Endothelial cell (in vitro differentiated cells): ENCODE data around the gene ANKRD65. TPM values are rescaled to one million over a fixed set of nuclear protein-coding genes. Genes with fewer than 3 reads are reported as not detected.
"Not testable (repeated sequence)": the region's sequence is repeated elsewhere in the genome, so short reads cannot be mapped to it uniquely, and the experiment has no call there.

Experiments used
- DNase-seq: peaks from one replicate; pipeline ENCODE4 v3.0.0; 2021; ENCODE audit warnings: low spot score
- H3K27ac Mint-ChIP-seq: one replicate; pipeline ENCODE4 v1.8.0; 2021; ENCODE audit warnings: mixed read lengths, inconsistent platforms; ENCODE audit not compliant: unreplicated experiment
- H3K27me3 Mint-ChIP-seq: one replicate; pipeline ENCODE4 v1.8.0; 2021; ENCODE audit warnings: mild to moderate bottlenecking, moderate library complexity, mixed read lengths, inconsistent platforms; ENCODE audit not compliant: unreplicated experiment
- H3K36me3 Mint-ChIP-seq: one replicate; pipeline ENCODE4 v1.8.0; 2021; ENCODE audit warnings: mild to moderate bottlenecking, low read depth, mixed read lengths, inconsistent platforms; ENCODE audit not compliant: unreplicated experiment
- H3K4me1 Mint-ChIP-seq: one replicate; pipeline ENCODE4 v1.8.0; 2021; ENCODE audit warnings: mild to moderate bottlenecking, mixed read lengths, inconsistent platforms; ENCODE audit not compliant: unreplicated experiment
- H3K4me3 Mint-ChIP-seq: one replicate; pipeline ENCODE4 v1.8.0; 2021; ENCODE audit warnings: mild to moderate bottlenecking, mixed read lengths, inconsistent platforms; ENCODE audit not compliant: unreplicated experiment
- H3K9me3 Mint-ChIP-seq: one replicate; pipeline ENCODE4 v1.8.0; 2021; ENCODE audit warnings: mixed read lengths, inconsistent platforms; ENCODE audit not compliant: unreplicated experiment
- total RNA-seq: library from RNA; stranded (reverse); fragmentation: NEBNext Ultra II Directional; extraction: Animal tissue kit (Norgen Biotek cat#: 25700); gene quantifications from one replicate; pipeline ENCODE4 v1.2.1, GENCODE V29; 2021; ENCODE audit not compliant: unreplicated experiment
- TF ChIP-seq, protein P1 (sequence below): fragments of 200-600 bp; sonication (generic); IDR thresholded peaks from one replicate; pipeline ENCODE4 v1.5.0; 2021; ENCODE audit warnings: antibody characterized with exemption; ENCODE audit not compliant: unreplicated experiment

Gene ANKRD65
- total RNA-seq, 1 donor from 2014 or later = 0.31 TPM

DNA sequence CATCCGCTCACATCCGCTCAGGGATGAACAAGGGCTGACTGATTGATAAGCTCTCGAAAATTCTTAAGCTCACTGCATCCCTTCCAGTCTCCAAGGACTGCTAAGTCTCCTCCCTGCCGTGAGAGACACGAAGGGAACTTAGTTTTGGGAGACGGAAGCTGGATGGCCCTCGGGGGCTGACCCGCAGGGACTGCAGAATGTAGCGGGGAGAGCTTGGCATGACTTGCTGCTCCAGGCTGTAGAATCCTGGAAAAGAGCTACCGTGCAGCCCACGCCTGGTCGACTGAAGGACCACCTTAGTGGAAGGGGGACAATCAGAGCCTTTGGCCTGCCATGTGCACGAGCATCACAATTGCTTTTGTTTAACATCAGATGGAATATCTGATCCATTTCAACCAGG, 5.3 kb downstream of the ANKRD65 start:
- Mint-ChIP-seq H3K9me3 (no peaks in the 10 kb centered on the region), H3K4me3 (no peak overlapping the region), H3K4me1 (no peaks in the 10 kb centered on the region), H3K27me3 (peaks cover 1% of the 10 kb centered on the region), H3K27ac (no peak overlapping the region), H3K36me3 (peaks cover 3% of the 10 kb centered on the region)
- TF ChIP-seq, protein P1, sequence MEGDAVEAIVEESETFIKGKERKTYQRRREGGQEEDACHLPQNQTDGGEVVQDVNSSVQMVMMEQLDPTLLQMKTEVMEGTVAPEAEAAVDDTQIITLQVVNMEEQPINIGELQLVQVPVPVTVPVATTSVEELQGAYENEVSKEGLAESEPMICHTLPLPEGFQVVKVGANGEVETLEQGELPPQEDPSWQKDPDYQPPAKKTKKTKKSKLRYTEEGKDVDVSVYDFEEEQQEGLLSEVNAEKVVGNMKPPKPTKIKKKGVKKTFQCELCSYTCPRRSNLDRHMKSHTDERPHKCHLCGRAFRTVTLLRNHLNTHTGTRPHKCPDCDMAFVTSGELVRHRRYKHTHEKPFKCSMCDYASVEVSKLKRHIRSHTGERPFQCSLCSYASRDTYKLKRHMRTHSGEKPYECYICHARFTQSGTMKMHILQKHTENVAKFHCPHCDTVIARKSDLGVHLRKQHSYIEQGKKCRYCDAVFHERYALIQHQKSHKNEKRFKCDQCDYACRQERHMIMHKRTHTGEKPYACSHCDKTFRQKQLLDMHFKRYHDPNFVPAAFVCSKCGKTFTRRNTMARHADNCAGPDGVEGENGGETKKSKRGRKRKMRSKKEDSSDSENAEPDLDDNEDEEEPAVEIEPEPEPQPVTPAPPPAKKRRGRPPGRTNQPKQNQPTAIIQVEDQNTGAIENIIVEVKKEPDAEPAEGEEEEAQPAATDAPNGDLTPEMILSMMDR = no peak
- DNase-seq = no peak

DNA sequence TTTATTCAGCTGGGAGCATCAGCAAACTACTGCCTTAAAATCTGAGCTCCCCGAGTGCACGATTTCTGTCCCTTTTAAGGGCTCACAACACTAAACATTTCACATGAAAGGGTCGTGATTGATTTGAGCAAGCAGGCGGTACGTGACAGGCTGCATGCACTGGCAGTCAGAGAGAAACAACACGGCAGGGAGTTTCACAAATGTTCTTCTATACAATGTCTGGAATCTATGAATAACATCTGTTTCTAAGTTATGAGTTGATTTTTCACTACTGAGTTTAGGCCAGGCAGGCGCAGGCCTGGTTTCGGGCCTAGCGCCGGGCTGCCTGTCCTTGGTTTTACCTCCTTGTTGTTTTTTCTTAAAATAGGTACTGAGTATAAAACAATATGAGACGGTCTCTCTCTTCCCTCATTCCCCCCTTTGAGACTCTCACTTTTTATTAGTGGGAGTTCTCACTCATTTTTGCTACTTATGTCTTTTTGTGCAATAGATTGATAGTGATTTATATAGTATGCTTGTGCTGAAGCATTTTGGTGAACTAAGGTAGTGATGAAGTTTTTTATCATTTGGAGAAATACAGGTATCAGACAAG, 8.7 kb downstream of the ANKRD65 start:
- DNase-seq, H3K27ac Mint-ChIP-seq, H3K27me3 Mint-ChIP-seq, H3K4me3 Mint-ChIP-seq, H3K36me3 Mint-ChIP-seq, H3K4me1 Mint-ChIP-seq, H3K9me3 Mint-ChIP-seq: not testable (repeated sequence)

DNA sequence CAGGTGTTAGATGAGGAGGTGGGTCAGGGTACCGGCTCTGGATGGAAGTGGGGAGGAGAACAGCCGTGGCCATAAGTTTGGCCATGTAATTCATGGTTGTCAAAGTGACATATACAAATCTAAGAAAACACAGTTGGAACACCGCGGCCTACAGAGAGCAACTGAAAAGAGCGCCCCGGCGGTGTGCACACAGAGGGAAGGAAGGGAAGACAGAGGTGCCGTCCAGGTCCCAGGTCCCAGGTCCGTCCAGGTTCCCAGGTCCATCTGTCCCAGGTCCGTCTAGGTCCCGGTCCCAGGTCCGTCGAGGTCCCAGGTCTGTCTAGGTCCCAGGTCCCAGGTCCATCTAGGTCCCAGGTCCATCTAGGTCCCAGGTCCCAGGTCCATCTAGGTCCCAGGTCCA, 9.4 kb downstream of the ANKRD65 start:
- peaks cover 5% of the 10 kb centered on the region for H3K4me1 Mint-ChIP-seq
- no peak overlapping the region for H3K4me3 Mint-ChIP-seq
- no peaks in the 10 kb centered on the region for H3K9me3 Mint-ChIP-seq
- H3K27me3 Mint-ChIP-seq = no peaks in the 10 kb centered on the region
- TF ChIP-seq, protein P1 = no peak
- H3K36me3 Mint-ChIP-seq = peaks cover 3% of the 10 kb centered on the region
- H3K27ac Mint-ChIP-seq = no peak overlapping the region
- no peak for DNase-seq

DNA sequence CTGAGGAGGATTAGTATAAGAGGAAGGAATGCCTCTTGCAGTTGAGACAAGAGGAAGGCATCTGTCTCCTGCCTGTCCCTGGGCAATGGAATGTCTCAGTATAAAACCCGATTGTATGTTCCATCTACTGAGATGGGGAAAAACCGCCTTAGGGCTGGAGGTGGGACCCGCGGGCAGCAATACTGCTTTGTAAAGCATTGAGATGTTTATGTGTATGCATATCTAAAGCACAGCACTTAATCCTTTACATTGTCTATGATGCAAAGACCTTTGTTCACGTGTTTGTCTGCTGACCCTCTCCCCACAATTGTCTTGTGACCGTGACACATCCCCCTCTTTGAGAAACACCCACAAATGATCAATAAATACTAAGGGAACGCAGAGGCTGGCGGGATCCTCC, 10.8 kb downstream of the ANKRD65 start:
- H3K36me3 Mint-ChIP-seq, H3K4me3 Mint-ChIP-seq, H3K27me3 Mint-ChIP-seq, DNase-seq, H3K27ac Mint-ChIP-seq, H3K4me1 Mint-ChIP-seq, H3K9me3 Mint-ChIP-seq: not testable (repeated sequence)

DNA sequence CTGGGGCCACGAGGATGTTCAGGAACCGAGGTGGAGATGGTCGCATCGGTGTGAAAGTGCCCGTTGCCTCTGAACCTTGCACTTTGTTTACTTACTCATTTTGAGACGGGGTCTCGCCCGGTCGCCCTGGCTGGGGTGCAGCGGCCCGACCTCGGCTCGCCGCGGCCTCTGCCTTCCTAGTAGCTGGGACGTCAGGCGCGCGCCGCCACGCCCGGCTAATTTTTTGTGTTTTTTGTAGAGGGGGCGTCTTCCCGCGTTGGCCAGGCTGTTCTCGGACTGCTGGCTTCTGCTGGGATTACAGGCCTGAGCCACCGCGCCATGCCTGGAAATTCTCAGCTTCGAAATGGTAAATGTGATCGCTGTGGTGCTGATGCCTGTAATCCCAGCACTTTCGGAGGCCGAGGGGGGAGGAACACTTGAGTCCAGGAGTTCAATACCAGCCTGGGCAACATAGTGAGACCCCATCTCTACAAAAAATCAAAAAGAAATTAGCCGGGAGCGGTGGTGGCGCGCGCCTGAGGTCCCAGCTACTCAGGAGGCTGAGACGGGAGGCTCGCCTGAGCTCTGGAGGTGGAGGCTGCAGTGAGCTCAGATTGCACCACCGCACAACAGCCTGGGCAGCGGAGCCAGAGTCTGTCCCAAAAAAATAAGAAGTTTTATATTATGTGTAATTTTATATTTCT, 13.3 kb downstream of the ANKRD65 start:
- Mint-ChIP-seq H3K36me3 (peaks cover 18% of the 10 kb centered on the region), H3K27ac (no peak overlapping the region), H3K27me3 (peaks cover 10% of the 10 kb centered on the region), H3K9me3 (no peaks in the 10 kb centered on the region), H3K4me1 (peaks cover 9% of the 10 kb centered on the region), H3K4me3 (peak overlapping the region; percentile 92)
- peak; percentile 68 for DNase-seq
- TF ChIP-seq, protein P1 = no peak
